ENCODE measurements around the gene RADIL.

DNA sequence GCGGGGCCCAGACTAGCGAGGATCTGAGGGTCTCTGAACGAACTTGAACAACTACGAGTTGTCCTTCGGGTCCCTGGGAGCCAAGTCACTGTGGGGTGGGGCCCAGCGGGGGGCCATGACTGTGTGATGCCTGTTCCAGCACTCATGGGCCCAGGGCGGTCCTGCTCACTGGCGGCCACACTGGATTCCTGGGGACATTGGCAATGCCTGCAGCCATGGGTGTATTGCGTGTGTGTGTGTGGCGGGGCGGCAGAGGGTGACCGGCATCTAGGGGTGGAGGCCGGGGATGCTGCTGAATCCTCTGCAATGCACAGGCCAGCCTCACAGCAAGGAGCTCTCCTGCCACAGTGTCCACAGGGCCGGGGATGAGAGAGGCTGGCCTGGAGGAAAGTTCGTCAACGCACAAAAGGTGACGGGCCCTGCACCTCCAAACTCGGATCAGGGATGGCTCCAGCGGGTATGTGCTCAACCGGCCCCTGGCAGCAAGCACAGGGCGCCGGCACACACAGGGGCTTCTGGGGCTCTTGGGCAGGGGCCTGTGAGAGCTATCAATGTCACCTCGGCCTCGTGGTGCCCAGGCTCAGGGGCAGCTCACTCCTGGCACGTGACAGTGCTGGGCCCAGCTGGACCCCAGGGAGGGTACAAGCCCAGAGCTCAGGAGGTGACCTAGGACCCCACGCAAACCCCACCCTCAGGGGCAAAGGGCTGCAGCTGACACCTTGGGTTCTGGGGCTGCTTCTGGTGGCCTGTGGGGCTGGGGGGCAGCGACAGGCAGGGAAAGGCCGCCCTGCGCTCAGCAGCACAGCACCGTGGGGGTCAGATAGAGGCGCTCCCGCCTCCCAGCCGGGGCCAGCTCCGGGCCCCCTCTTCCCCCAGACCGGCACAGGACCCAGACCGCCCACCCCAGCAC, 49.6 kb downstream of the RADIL start:
- TF ChIP-seq, protein P1, sequence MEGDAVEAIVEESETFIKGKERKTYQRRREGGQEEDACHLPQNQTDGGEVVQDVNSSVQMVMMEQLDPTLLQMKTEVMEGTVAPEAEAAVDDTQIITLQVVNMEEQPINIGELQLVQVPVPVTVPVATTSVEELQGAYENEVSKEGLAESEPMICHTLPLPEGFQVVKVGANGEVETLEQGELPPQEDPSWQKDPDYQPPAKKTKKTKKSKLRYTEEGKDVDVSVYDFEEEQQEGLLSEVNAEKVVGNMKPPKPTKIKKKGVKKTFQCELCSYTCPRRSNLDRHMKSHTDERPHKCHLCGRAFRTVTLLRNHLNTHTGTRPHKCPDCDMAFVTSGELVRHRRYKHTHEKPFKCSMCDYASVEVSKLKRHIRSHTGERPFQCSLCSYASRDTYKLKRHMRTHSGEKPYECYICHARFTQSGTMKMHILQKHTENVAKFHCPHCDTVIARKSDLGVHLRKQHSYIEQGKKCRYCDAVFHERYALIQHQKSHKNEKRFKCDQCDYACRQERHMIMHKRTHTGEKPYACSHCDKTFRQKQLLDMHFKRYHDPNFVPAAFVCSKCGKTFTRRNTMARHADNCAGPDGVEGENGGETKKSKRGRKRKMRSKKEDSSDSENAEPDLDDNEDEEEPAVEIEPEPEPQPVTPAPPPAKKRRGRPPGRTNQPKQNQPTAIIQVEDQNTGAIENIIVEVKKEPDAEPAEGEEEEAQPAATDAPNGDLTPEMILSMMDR (IDR thresholded peaks at IDR 0.05): no peak
- no peak for TF ChIP-seq EP300 (IDR thresholded peaks at IDR 0.05)
- TF ChIP-seq POLR2AphosphoS5 (IDR thresholded peaks at IDR 0.05): no peak

Measured in stomach (tissue), 4 donors.